ENCODE data around the gene TPMT.
A peak's percentile ranks its signal among the peaks of the same experiment; 100 is the strongest.
"Not testable (repeated sequence)": the region's sequence is repeated elsewhere in the genome, so short reads cannot be mapped to it uniquely, and the experiment has no call there.

Gene TPMT

DNA sequence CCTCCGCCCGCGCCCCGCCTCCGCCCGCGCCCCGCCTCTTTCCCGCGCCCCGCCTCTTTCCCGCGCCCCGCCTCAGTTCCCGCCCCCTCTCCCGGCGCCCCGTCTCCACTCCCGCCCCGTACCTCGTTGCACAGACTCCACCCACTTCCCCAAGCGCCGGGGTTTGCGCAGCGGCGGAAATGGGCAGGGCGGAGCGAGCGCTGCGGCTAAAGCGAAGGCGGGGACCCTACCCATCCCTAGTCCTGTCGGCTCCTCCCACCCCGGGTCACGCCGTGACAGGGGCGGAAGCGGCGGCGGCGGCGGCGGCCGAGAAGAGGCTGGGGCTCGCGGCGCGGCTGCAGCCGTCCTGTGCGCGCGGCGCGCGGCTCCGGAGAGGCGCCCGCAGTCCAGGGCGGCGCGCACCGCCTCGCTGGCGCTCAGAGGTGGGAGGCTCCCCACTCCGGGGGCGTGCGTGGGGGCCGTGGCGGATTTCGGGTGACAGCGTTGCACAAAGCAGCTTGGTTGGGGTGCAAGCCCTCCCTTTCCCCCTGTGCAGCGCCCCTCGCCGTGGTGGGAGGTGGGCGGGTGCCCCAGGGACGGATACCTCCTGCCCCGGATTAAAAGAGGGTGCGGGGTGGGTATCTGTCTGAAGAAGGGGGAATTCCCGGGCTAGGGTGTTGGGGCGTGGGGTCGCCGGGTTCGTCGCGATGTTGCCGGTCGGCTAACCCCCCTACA is 430 bp upstream of the TPMT start, which contains the start of gene KDM1B:
Gene KDM1B, plus strand, starts transcription at position 273 of the 714 bp plus-strand sequence. CDS start 4,474 bp downstream, outside the sequence.
- DNase-seq = peak; percentile 91

DNA sequence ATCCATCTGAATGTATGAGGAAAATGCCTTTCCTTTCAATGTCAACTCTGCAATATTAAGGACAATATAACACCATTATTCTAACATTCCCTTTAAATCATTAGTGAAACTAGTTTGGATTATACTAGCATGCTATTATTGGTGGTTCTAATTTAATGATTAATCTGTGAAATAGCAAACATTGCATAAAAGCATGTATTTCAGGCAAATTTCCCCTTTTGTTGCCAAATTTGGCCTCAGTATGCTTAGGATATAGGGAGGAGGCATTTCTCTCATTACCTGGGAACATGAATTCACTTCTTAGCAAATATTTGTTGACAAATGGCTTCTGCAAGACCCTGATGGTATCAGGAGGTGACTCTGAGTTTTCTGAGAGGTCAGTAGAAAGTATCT is 1.6 kb downstream of the TPMT start:
- no peak for DNase-seq

DNA sequence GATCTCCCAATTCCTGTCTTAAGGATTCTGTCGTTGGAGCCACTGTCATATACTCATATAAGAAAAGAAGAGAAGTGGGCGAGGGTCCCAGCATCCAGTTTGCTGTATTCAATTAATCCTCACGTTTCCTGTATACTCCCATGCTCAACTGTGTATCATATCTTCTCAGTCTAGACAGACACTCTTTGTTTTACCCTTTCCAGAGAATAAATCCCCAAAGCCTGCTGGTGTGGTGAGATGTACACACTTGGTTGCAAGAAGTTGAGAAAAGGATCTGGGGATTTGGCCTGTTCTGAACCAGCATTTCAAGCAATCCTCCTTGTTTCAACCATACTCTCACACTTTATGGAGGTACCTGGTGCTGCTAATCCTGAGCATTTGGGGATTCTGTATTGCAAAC is 3.1 kb downstream of the TPMT start:
- DNase-seq = no peak

DNA sequence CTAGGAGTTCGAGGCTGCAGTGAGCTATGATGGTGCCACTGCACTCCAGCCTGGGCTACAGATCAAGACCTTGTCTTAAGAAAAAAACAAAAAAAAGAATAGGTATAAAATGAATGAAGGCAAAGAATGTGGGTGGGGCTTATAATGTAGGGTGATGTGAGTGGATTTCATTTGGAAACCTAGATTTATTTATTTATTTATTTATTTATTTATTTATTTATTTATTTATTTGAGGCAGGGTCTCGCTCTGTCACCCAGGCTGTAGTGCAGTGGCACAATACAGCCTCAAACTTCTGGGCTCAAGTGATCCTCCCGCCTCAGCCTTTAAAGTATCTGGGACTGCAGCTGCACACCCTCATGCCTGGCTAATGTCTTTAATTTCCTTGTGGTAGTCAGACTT is 3.5 kb downstream of the TPMT start:
- DNase-seq = not testable (repeated sequence)

DNA sequence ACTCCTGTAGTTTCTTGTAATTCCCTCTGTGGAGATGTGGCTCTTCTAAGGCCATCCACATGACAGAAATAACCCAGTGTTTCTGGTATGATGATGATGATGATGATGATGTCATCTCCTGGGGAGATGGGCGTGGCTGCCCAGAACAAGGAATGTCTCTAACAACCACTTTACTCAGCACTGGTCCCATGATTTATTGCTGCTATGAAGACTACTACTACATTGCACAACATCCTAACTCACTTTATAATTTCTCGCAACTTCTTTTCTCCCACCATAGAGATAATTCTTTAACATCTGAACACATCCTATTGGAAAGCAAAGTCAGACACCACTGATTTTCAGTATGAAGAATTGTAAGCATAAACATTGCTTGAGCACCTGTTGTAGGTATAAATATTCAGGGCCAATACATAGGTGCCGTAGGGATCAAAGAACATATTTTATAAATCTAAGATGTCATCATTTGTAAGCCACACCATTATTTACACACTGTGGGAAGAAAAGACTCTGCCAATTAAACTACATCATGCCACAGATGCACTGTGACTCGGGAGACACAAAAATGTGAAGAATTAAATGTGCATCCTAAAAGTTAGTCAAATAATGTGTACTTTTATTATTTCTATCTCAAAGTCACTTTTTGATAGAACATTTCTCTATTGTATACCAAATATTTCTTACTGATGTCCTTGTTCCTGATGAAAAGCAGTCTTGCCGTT is 6.4 kb downstream of the TPMT start:
- no peak for DNase-seq

DNA sequence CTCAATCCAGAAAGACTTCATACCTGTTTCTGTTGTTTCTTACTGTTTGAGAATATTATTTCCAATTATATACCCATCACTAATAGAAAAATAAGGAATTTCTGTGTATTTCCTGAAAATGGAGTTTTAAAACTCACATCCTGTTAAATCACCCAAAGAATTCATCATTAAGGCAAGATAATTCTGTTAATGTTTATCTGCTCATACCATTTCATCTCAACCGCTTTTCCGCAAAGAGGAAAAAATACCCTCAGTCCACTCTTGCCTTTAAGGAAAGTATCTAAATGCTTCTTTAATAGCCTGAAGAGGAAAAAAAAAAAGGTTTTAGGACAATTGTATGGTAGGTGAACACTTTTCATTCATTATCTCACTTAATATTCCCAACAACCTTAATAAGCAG is 7.3 kb downstream of the TPMT start:
- DNase-seq = no peak

DNA sequence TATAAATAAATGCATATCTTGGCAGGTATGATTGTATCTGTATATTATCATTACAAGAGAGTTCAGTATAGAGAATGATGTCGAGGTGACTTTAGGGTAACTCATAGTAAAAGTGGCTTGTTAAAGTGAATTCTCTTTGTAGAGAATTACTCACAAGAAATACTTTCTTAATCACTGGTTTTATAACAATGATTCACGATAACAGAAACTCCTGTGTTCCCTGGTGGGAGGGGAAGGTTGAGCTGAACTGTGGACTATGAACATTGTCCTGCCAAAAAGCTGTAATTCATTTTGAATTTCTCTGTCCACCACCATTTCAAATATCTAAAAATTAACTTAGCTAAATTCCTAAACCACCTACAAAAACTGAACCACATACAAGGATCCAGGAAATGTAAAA is 7.7 kb downstream of the TPMT start:
- DNase-seq = no peak

DNA sequence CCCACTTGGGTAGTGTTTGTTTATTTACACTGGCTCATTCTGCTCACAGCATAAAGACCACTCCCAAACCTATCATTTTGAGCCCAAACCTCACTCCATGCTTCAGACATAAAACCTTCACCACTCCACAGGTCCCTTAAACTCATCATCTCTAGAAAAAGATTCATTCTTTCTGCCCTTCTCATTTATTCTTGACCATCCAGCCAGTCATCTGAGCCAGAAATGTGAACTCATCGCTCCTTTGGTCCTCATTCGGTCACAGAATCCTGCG is 12.4 kb downstream of the TPMT start:
- no peak for DNase-seq

DNA sequence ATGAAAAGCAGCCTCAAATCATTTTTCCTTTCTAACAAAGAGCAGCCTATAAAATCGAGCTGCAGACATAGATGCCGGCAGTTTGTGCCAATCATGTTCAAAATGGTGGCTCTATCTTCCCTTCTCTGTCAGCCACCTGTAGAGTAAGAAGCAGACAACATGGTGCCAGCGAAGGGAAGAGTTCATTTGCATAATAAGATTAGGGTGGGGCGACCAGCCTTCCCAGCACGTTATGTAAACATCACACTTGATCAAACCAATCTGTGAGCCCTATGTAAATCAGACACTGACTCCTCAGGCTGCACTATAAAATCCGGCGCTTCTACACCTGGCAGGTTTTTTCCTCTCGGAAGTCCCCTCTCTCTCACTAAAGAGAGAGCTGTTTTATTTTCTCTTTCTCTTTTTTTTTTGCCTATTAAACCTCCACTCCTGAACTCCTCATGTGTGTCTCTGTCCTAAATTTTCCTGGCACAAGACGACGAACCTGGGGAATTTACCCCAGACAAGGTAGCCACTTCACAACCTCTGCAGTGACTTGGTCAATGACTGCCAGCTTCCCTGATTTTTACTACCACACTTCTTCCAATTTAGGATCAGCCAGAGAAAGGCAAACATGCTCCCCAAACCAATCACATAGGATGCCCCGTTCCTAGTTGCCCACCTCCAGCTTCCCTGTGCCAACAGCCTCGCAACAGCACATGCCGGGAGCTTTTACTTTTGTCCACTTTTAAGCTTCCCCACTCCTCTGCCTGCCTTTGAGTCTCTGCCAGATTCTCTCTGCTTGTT is 12.9 kb downstream of the TPMT start:
- DNase-seq = no peak

DNA sequence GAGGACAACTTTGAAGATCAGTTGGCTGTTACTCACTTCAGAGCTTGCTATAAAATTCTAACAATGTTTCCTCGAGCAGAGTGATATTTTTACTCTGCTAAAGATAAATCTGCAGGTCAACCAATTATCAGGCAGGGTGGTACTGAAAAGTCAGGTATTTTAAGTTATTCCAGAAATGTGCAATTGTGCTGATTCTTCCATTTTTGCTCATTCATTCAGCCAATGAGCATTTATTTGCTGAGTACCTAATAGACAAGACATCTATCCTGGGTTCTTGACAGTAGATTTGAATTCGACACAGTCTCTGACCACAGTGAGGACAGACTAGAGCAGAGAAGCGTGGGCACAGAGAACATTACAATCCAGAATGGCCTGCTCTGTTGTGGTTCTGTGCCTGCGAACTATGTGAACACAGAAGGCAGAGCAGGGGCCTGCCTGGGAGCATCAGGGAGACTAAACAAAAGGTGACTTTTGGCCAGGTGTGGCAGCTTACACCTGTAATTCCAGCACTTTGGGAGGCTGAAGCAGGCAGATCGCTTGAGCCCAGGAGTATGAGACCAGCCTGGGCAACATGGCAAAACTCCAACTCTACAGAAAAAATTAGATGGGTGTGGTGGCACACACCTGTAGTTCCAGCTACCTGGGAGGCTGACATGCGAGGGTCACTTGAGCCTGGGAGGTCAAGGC is 14.8 kb downstream of the TPMT start:
- no peak for DNase-seq

DNA sequence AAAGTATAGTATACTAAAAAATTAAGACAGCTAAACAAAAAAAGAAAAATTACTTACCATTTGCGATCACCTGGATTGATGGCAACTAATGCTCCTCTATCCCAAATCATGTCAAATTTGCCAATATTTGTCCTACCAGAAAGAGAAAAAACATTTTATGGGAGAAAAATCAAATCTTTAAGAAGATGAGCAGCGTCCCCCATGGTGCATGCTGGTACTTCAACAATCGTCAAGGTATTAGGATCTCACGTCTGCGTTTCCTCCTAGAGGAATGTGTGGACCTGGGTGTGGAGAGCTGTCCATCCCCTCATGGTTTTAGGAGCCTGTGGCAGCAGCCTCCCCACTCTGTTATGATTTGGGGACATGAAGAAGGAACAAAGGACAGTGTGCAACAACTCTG is 16.0 kb downstream of the TPMT start:
- DNase-seq = no peak

DNA sequence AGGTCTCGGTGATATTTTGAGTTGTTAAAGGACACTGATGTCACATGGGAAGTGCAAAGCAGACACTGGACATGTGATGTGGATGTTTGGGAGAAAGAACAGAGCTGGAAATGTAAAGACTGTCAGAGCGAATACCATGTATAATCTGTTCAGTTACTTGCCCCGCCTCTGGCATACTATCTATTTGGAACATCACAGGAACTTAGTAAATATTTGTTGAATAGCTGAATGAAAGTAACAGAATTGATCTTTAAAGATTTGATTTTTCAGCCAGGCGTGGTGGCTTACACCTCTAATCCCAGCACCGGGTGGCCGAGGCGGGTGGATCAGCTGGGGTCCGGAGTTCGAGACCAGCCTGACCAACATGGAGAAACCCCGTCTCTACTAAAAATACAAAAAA is 18.6 kb downstream of the TPMT start:
- DNase-seq = no peak

DNA sequence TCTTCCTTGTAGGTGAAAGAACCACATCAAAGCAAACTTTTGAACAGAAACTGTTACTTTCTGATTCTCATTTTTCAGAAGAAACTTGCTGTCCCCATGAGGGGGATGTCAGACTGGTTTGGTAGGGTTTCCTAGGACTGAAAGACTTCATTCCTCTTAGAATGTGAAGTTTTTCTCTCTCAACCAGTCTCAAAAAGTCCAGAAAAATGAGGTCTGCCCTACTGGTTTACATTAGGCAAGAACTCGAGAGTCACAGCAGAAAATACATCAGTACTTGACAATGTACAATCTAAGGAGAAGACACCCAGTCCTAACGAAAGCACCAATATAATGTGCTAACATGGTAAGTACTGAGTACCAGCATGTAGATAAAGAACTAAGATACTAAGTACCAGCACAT is 19.7 kb downstream of the TPMT start:
- DNase-seq = no peak

DNA sequence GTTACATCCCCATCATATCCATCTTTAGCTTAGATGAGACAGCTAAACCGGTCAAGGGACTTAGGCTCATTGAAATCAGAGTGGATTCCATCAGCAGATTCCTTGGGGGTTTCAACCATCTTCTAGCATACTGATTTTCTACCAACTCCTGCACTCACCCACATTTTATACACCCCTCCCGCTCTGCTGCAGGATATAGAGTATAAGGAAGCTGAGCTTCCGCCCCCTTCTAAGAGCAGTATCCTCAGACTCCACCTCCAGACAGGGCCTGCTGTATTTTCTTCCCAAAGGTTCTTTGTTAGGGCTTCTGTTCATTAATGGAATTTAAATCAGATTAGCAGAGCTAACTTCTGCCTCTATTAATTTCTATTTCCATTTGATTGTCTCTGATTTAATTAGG is 22.5 kb downstream of the TPMT start:
- no peak for DNase-seq

DNA sequence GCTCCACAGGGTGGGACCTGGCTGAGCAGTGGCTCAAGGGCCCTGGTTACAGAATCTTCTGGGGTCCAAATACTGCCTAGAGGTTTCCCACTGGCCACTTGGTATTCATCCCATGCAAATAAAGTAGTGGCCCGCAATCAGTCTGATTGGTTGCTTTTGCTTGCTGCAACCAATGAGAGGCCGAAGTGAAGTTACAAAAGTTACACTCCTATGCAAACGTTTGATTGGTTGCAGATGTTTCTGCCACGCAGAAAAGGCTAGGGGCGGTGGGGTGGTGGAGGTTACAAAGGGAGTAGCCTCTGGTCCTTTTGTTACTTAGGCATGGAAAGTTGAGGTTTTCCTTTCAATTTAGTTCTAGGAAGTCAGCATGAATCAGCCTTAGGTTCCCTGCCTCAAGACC is 28.8 kb downstream of the TPMT start:
- DNase-seq = no peak

DNA sequence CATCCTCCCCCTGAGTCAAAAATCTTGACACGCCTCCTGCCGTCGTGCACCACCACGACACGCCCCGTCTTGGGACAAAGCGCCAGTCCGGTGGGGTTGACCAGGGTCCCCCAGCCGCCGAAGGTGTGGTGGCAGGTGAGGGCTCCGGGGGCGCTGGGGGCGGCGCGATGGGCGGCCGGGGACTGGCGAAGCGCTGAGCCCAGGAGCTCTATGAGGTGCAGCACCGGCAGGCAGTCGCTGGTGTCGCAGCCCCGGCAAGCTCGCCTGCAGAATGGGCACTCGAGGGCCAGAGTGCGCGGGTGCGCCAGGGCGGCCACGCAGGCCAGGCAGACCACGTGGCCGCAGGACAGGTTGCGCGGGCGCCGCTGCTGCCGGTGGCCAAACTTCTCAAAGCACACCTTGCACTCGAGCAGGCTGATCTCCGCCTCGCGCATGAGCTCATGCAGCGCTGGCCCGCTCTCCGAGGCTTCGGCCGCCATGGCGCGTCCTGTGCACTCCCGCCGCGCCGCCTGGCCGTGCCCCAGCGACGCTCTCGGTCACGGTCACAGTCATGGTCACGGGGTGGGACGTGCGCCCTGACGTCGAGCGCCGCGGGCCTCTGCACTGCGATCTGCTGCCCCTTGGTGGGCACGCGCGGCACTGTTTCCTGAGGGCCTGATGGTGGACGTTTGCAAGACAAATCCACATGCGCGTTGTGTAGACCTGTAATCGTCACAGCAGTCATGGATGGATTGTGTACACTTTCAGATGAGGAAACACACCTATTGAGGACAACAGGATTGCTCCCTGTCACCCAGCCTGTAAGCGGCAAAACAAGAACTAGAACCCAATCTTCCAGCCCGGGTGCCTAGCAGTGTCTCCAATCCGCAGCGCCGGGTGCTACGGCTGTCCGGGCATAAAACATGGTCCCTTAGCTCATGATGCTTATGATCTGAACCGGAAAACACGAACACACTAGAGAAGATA is 32.5 kb downstream of the TPMT start, which contains the start of gene NHLRC1:
Gene NHLRC1, minus strand, starts transcription at position 550 of the 966 bp plus-strand sequence. Its CDS starts 71 bp downstream, at position 479.
- peak; percentile 44 for DNase-seq

DNA sequence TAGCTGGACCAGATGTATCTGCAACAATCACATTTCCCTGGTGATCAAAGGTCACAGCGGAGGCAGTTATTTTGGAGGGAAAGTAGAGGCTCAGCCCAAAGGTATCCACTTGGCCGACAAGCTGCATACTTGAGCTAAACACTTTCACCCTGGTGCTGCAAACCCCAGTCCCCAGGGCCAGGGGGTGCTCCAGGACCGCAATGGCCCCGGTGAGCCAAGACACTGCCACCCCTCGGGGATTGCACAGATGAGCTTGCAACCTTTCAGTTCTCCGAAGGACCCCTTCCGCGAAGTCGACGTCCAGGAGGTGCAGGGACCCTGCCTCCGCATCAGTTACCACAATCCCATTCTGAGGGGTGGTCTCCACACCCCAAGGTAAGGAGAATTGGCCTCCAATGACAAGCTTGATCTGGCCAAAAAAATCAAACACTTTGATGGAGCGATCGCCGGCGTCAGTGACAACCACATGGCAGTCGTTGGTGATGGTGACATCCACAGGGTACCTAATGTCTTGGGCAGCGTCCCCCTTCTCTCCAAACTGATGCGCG is 33.2 kb downstream of the TPMT start:
- DNase-seq = no peak

DNA sequence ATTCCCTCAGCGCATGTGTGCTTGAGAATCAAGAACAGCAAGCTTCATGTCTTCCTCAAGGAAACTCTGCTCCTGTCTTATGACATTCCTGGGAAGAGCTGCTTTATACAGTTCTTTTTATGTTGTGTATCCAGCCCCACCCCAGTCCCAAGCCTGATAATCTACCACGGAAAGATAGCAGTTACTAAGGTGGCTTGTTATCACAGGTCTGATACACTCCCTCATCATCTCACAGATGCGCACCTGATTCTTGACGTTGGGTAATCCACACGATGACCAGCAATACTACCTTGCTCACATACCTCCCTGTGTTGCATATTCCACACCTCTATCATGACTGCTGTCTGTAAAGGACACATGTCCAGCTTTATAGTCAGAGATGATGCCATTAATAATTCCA is 35.6 kb downstream of the TPMT start:
- no peak for DNase-seq

DNA sequence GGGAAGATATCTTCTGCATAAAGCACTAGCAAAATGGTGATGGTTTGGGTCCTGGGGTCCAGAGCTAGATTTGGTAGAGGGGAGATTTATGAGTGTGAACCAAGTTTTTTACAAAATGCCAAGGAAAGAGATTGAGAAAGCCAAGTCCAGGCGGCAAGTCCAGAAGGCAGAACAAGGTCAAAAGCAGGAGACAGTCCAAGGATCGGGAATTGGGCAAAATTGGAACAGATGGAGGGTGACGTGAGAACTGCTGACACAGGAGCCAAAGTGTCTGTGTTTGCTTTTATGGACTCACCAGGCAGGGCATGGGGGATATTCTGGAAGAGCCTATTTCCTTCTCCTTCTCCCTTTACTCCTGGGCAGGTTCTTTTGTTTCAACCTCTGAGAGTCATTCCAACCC is 36.5 kb downstream of the TPMT start:
- no peak for DNase-seq

DNA sequence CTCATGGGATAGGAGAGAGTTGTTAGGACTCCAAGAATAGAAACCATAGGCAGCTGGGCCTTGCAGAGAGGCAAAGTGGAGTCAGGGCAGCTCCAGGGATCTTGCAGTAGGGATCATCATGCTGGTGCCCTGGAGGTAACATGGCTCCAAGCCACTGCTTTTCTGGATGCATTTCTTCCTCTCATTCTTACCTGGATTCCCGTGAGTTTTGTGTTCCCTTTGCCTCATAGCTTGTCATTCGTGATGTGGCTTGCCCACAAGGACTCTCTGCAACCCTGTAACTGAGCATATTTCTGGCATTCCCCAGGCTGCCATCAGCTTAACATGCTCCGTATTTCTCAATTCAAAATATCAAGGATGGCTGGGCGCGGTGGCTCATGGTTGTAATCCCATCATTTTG is 37.7 kb downstream of the TPMT start:
- DNase-seq = no peak

DNA sequence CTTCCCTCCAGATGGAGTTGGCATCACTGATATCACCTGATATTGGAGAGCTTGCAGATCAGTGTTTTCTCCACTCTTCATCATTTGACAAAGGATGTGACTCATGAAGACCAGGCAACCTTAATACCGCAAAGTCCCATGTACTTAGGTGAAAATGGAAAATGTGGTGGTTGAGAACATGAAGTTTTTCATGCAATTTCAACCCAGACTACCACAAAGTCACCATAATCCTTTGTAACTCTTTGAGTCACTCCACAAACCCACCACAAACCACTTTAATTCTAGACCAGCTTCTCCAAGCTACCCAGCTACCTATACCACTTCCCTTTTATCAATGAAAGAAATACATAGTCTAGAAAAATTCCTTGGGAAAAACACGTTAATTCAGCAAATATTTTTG is 39.5 kb downstream of the TPMT start:
- no peak for DNase-seq

DNA sequence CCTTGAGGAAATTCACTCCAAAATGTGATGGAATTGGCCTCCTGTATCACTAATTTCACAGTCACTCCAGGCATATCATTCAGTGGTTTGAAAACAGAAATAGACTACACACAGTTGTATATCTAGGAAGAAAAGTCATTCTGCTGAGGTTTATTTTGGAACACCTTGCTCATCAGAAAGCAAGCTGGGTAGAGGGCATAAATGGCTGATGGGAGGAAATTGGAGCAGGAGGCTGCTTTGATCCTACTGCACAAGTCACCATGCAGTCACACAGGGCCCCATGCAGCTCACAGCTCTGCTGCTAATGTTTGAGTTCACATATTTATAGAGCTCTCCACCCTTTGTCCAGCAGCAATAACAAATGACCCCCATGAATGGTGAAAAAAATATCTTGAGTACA is 44.7 kb downstream of the TPMT start:
- no peak for DNase-seq

All from NCI-H2081 treated with DMSO at 0.1 percent for 48 hours (cell line).